ENCODE measurements around the gene GLDN. TPM values are rescaled to one million over a fixed set of nuclear protein-coding genes. Genes with fewer than 3 reads are reported as not detected.

Gene GLDN
- total RNA-seq, 4 donors from 2014 or later = 0.44 to 4.7 (median 0.75) TPM

GRCh38 chr15:51315726-51316125 is 25.7 kb upstream of the GLDN start:
- in situ Hi-C loops (cut with MboI; ENCODE audit: low sequenced_read_pairs in 4 of 4) = no loop called here
- DNase-seq = no peak
- no peaks in the 10 kb centered on the region for H3K9me3 ChIP-seq
- no peak overlapping the region for H3K27ac ChIP-seq
- H3K4me3 ChIP-seq = no peak overlapping the region
- ATAC-seq = no peak
- H3K36me3 ChIP-seq = no peaks in the 10 kb centered on the region
- no peaks in the 10 kb centered on the region for H3K4me1 ChIP-seq
- TF ChIP-seq CTCF (IDR thresholded peaks at IDR 0.05 in 4 of 5, conservative IDR thresholded peaks at IDR 0.05 in 1 of 5) (no peak), POLR2A (IDR thresholded peaks at IDR 0.05) (no peak)
- intact Hi-C loops (cut with DNase I; ENCODE audit: low total_unique reads) = no loop called here
- H3K27me3 ChIP-seq = no peaks in the 10 kb centered on the region

GRCh38 chr15:51316636-51317035 is 24.8 kb upstream of the GLDN start:
- Histone ChIP-seq H3K36me3 (no peaks in the 10 kb centered on the region), H3K9me3 (no peaks in the 10 kb centered on the region), H3K27me3 (no peaks in the 10 kb centered on the region), H3K27ac (no peak overlapping the region), H3K4me1 (no peaks in the 10 kb centered on the region), H3K4me3 (no peak overlapping the region)
- no peak for ATAC-seq
- DNase-seq = no peak
- no peak for TF ChIP-seq POLR2A (IDR thresholded peaks at IDR 0.05)
- TF ChIP-seq CTCF (IDR thresholded peaks at IDR 0.05 in 4 of 5, conservative IDR thresholded peaks at IDR 0.05 in 1 of 5) = no peak
- intact Hi-C loops (cut with DNase I; ENCODE audit: low total_unique reads) = no loop called here
- in situ Hi-C loops (cut with MboI; ENCODE audit: low sequenced_read_pairs in 4 of 4) = no loop called here

DNA sequence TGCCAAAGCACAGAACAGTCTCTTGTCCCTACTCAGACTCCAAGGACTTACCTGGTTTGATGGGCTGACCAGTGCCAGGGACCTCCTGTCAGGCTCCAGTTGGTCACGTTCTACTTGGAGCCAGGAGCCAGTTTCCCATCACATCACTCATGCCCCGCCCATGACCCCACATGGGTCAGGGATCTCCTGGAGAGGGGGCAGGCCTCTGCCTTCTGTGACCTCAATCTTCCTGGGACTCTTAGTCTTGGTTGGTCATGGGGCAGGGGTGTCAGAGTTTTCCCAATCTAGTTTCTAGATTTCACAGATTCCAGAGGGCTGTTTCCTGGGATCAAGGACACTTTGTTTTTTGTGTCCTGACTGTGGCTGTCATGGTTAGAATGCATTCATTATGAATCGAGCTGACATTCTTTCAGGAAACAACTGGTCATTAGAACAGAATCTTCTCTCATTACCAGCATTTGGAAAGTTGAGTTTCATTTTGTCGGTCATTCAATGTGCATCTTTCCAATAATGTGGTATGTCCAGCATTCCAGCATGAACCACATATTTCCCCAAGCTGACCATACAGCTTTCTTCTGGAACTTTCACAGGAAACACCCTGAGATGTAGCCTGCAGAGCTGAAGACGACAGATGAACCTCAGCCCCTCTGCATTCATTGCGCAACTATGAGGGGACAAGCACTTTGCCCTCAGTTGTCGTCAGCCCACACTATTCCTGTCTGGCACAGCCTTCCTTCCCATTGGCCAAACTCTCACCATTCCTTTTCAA is 22.9 kb upstream of the GLDN start:
- Histone ChIP-seq H3K4me3 (no peak overlapping the region), H3K27me3 (no peaks in the 10 kb centered on the region), H3K27ac (no peak overlapping the region), H3K9me3 (no peaks in the 10 kb centered on the region), H3K36me3 (no peaks in the 10 kb centered on the region), H3K4me1 (no peaks in the 10 kb centered on the region)
- TF ChIP-seq POLR2A (IDR thresholded peaks at IDR 0.05) = no peak
- TF ChIP-seq CTCF (IDR thresholded peaks at IDR 0.05 in 4 of 5, conservative IDR thresholded peaks at IDR 0.05 in 1 of 5) = no peak
- in situ Hi-C loops (cut with MboI; ENCODE audit: low sequenced_read_pairs in 4 of 4) = no loop called here
- intact Hi-C loops (cut with DNase I; ENCODE audit: low total_unique reads) = no loop called here
- DNase-seq (peak in 1 of 2 donors; percentile 17), ATAC-seq (no peak)

GRCh38 chr15:51319539-51319938 is 21.9 kb upstream of the GLDN start:
- intact Hi-C loops (cut with DNase I; ENCODE audit: low total_unique reads) = no loop called here
- Histone ChIP-seq H3K27ac (no peak overlapping the region), H3K4me3 (no peak overlapping the region), H3K4me1 (no peaks in the 10 kb centered on the region), H3K9me3 (no peaks in the 10 kb centered on the region), H3K27me3 (no peaks in the 10 kb centered on the region), H3K36me3 (no peaks in the 10 kb centered on the region)
- TF ChIP-seq POLR2A (IDR thresholded peaks at IDR 0.05) (no peak), CTCF (IDR thresholded peaks at IDR 0.05 in 4 of 5, conservative IDR thresholded peaks at IDR 0.05 in 1 of 5) (no peak)
- in situ Hi-C loops (cut with MboI; ENCODE audit: low sequenced_read_pairs in 4 of 4) = no loop called here
- no peak for DNase-seq
- no peak for ATAC-seq

DNA sequence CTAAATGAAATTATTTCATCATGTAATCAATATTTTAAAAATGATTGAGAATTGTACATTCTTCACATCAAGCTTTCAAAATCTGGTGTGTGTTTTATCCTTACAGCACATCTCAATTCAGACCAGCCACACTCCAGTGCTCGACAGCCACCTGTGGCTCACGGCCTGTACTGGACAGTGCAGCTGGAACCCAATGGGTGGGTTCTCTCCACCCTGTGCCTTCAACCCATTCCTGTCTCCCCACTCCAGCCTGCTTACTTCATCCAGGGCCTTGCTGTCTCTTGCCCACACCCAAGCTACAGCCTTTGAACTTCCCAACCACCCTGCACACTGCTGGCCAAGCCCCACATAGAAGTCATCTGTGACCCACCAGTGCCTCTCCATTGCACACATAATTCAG is 20.6 kb upstream of the GLDN start:
- no peak overlapping the region for H3K27ac ChIP-seq
- H3K4me1 ChIP-seq = no peaks in the 10 kb centered on the region
- no peaks in the 10 kb centered on the region for H3K27me3 ChIP-seq
- TF ChIP-seq POLR2A (IDR thresholded peaks at IDR 0.05) = no peak
- TF ChIP-seq CTCF (IDR thresholded peaks at IDR 0.05 in 4 of 5, conservative IDR thresholded peaks at IDR 0.05 in 1 of 5) = no peak
- no peaks in the 10 kb centered on the region for H3K36me3 ChIP-seq
- intact Hi-C loops (cut with DNase I; ENCODE audit: low total_unique reads) = no loop called here
- no peaks in the 10 kb centered on the region for H3K9me3 ChIP-seq
- in situ Hi-C loops (cut with MboI; ENCODE audit: low sequenced_read_pairs in 4 of 4) = no loop called here
- ATAC-seq = no peak
- H3K4me3 ChIP-seq = no peak overlapping the region
- no peak for DNase-seq
